ENCODE measurements around the gene YEATS2.

GRCh38 chr3:183815951-183816475 is 118.4 kb downstream of the YEATS2 start:
- TF ChIP-seq POLR2AphosphoS5 (IDR thresholded peaks at IDR 0.05; ENCODE audit: insufficient read depth in 1 of 2, low read depth in 1 of 2) (no peak), CTCF (IDR thresholded peaks at IDR 0.05) (no peak), POLR2A (IDR thresholded peaks at IDR 0.05) (no peak)
